LNCaP clone FGC (cell line): ENCODE data around the gene TMBIM4.

Experiments used
- DNase-seq: peaks from one replicate; pipeline ENCODE4 v3.0.0-alpha.2; 2011; ENCODE audit warnings: low read depth
- H3K4me3 ChIP-seq: 2 replicates; pipeline ENCODE4 v1.5.1; 2011; ENCODE audit warnings: mild to moderate bottlenecking, low read depth, low read length, control low read depth
- CTCF ChIP-seq: IDR thresholded peaks from 2 replicates; pipeline ENCODE4 v1.5.1; 2012; ENCODE audit warnings: mild to moderate bottlenecking; ENCODE audit not compliant: control insufficient read depth, insufficient read depth; ENCODE audit errors: extremely low read depth

TMBIM4 gene

GRCh38 chr12:66199831-66200509 is 30.2 kb upstream of the TMBIM4 start:
- no peak for TF ChIP-seq CTCF
- no peak overlapping the region for H3K4me3 ChIP-seq
- DNase-seq: no peak

- TF ChIP-seq CTCF: no peak
Observed at GRCh38 chr12:66199141-66199540, 29.3 kb upstream of the TMBIM4 start.

GRCh38 chr12:66197495-66197921 is 27.7 kb upstream of the TMBIM4 start:
- H3K4me3 ChIP-seq: no peak overlapping the region
- no peak for DNase-seq
- TF ChIP-seq CTCF: no peak

More at GRCh38 chr12:66199141-66199540, 29.3 kb upstream of the TMBIM4 start:
- H3K4me3 ChIP-seq: no peak overlapping the region
- no peak for DNase-seq

GRCh38 chr12:66196806-66197205 is 27.0 kb upstream of the TMBIM4 start:
- no peak overlapping the region for H3K4me3 ChIP-seq
- no peak for DNase-seq
- TF ChIP-seq CTCF: no peak

- H3K4me3 ChIP-seq: no peak overlapping the region
- TF ChIP-seq CTCF: no peak
- DNase-seq: no peak
Observed at GRCh38 chr12:66195242-66195641, 25.4 kb upstream of the TMBIM4 start.

GRCh38 chr12:66194122-66194521 is 24.3 kb upstream of the TMBIM4 start:
- no peak for DNase-seq
- no peak overlapping the region for H3K4me3 ChIP-seq
- no peak for TF ChIP-seq CTCF

- TF ChIP-seq CTCF: no peak
Observed at GRCh38 chr12:66191547-66192126, 21.8 kb upstream of the TMBIM4 start.

More at GRCh38 chr12:66191547-66192126, 21.8 kb upstream of the TMBIM4 start:
- H3K4me3 ChIP-seq: no peak overlapping the region
- DNase-seq: no peak
